Keratinocyte (primary cell): ENCODE data around the gene PRM1.

Experiments used
- EZH2 ChIP-seq: IDR thresholded peaks from one replicate; pipeline ENCODE4 v1.6.1; 2012; ENCODE audit warnings: inconsistent platforms, mild to moderate bottlenecking, low read length, moderate library complexity
- TF ChIP-seq, protein P1 (sequence below), 3 experiments: IDR thresholded peaks in 1 of 3; conservative IDR thresholded peaks in 1 of 3; optimal IDR thresholded peaks in 1 of 3; 2 replicates in 2 of 3; 3 replicates in 1 of 3; pipeline versions ENCODE3 to v1.5.1; 2011; ENCODE audit warnings: low read length in 3 of 3, mild to moderate bottlenecking in 3 of 3, moderate library complexity in 2 of 3, control low read depth in 1 of 3, inconsistent platforms in 1 of 3; ENCODE audit not compliant: insufficient read depth in 2 of 3; ENCODE audit errors: extremely low read depth in 1 of 3

DNA sequence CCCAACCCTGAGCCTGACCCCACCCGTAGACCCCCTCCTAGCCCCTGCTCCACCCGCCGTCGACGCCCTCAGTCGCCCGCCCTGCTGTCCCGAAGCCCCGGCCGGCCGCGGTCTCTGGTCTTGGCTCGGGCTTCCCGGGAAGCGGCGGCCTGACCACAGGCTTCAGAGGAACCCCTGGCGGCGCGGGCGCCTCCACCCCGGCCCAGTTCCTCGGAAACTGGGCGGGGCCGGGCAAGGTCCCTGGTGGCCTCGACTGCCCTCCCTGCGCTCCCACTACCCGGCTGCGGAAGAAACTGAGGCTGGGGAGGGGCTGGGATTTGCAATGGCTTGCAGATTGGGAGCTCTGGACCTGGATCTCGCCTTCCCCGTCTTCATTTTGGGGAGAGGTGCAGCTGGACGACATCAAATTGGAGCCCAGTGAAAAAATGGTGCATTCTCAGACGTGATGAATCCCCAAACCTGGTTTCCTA is 24.4 kb downstream of the PRM1 start:
- TF ChIP-seq, protein P1, sequence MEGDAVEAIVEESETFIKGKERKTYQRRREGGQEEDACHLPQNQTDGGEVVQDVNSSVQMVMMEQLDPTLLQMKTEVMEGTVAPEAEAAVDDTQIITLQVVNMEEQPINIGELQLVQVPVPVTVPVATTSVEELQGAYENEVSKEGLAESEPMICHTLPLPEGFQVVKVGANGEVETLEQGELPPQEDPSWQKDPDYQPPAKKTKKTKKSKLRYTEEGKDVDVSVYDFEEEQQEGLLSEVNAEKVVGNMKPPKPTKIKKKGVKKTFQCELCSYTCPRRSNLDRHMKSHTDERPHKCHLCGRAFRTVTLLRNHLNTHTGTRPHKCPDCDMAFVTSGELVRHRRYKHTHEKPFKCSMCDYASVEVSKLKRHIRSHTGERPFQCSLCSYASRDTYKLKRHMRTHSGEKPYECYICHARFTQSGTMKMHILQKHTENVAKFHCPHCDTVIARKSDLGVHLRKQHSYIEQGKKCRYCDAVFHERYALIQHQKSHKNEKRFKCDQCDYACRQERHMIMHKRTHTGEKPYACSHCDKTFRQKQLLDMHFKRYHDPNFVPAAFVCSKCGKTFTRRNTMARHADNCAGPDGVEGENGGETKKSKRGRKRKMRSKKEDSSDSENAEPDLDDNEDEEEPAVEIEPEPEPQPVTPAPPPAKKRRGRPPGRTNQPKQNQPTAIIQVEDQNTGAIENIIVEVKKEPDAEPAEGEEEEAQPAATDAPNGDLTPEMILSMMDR (optimal IDR thresholded peaks at IDR 0.05 in 1 of 3, IDR thresholded peaks at IDR 0.05 in 1 of 3, conservative IDR thresholded peaks at IDR 0.05 in 1 of 3; ENCODE audit: extremely low read depth in 1 of 3, insufficient read depth in 2 of 3, low read length in 3 of 3) = no peak
- TF ChIP-seq EZH2 = no peak
